Peyer's patch (tissue), 4 donors: Measurements from ENCODE around the gene TNPO3.

ENCODE experiments used
- POLR2A ChIP-seq, 2 donors: fragments of 450-650 bp; IDR thresholded peaks; one replicate each; pipeline ENCODE4 v1.5.1; 2017; ENCODE audit warnings: antibody characterized with exemption in 2 of 2, mild to moderate bottlenecking in 2 of 2, moderate library complexity in 2 of 2
- TF ChIP-seq, protein P1 (sequence below), 6 experiments: fragments of 450-650 bp in 4 of 6; fragments of 200-600 bp in 2 of 6; sonication (generic) in 1 of 6; IDR thresholded peaks; one replicate each; pipeline ENCODE4 v1.5.1; 2017 to 2019; ENCODE audit warnings: antibody characterized with exemption in 6 of 6, mild to moderate bottlenecking in 3 of 6, moderate library complexity in 1 of 6

DNA sequence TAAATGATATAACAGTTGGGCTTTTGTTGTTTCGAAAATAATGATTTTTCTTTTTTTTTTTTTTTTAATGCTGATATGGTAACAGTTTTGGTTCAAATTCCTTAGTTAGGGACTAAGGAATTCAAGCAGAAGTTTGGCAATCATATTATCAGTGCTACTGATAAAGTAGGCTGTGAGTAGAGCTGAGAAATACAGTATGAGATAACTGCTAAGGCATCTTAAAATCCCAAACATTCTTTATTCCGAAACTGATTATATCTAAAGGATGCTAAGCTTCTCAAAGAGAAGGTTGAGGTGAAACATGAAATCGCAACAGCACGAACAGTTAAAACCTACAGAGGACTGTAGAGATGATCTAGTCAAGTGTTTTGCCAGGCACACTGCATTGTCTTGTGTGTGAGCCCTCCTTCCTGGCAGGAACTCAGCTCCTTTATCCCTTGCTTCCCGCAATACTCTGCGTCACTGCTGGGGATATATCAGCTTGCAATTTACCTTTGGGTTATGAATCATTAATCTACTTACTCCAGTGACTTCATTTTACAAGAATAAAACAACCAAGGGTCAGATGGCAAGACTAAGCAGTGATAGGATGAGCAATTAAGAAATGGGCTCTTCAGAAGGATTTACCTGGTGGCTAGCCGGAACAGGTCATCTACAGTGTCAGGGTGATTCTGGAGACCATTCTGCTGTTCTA, 80.5 kb downstream of the TNPO3 start:
- TF ChIP-seq, protein P1, sequence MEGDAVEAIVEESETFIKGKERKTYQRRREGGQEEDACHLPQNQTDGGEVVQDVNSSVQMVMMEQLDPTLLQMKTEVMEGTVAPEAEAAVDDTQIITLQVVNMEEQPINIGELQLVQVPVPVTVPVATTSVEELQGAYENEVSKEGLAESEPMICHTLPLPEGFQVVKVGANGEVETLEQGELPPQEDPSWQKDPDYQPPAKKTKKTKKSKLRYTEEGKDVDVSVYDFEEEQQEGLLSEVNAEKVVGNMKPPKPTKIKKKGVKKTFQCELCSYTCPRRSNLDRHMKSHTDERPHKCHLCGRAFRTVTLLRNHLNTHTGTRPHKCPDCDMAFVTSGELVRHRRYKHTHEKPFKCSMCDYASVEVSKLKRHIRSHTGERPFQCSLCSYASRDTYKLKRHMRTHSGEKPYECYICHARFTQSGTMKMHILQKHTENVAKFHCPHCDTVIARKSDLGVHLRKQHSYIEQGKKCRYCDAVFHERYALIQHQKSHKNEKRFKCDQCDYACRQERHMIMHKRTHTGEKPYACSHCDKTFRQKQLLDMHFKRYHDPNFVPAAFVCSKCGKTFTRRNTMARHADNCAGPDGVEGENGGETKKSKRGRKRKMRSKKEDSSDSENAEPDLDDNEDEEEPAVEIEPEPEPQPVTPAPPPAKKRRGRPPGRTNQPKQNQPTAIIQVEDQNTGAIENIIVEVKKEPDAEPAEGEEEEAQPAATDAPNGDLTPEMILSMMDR (IDR thresholded peaks at IDR 0.05) = no peak
- no peak for TF ChIP-seq POLR2A (IDR thresholded peaks at IDR 0.05)
